Hepatocyte (in vitro differentiated cells): ENCODE results near the gene MYH11. TPM values are rescaled to one million over a fixed set of nuclear protein-coding genes. Genes with fewer than 3 reads are reported as not detected.

Experiments
- DNase-seq: peaks from one replicate; pipeline ENCODE4 v3.0.0-alpha.2; 2016; ENCODE audit warnings: low spot score
- H2AFZ ChIP-seq: fragments of 200-600 bp; sonication (generic); 2 replicates; pipeline ENCODE4 v1.6.0; 2016; ENCODE audit warnings: antibody characterized with exemption, mild to moderate bottlenecking
- H3K27ac ChIP-seq: fragments of 200-600 bp; sonication (generic); 2 replicates; pipeline ENCODE4 v1.5.1; 2016; ENCODE audit warnings: mild to moderate bottlenecking
- H3K27me3 ChIP-seq: fragments of 200-600 bp; sonication (generic); 2 replicates; pipeline ENCODE4 v1.6.1; 2016
- H3K36me3 ChIP-seq: fragments of 200-600 bp; sonication (generic); replicated peaks from 2 replicates; pipeline ENCODE4 v1.5.1; 2016; ENCODE audit warnings: low read depth; ENCODE audit not compliant: insufficient read depth
- H3K4me1 ChIP-seq: fragments of 200-600 bp; sonication (generic); 2 replicates; pipeline ENCODE4 v1.5.1; 2016; ENCODE audit warnings: mild to moderate bottlenecking, moderate library complexity; ENCODE audit not compliant: insufficient read depth
- H3K4me2 ChIP-seq: fragments of 200-600 bp; sonication (generic); 2 replicates; pipeline ENCODE4 v1.6.0; 2016
- H3K4me3 ChIP-seq: fragments of 200-600 bp; sonication (generic); 2 replicates; pipeline ENCODE4 v1.5.1; 2016; ENCODE audit warnings: mild to moderate bottlenecking
- H3K79me2 ChIP-seq: fragments of 200-600 bp; sonication (generic); 2 replicates; pipeline ENCODE4 v1.6.0; 2017; ENCODE audit warnings: mild to moderate bottlenecking
- H3K9me2 ChIP-seq: fragments of 200-600 bp; sonication (generic); replicated peaks from 2 replicates; pipeline ENCODE4 v1.6.0; 2017; ENCODE audit warnings: mild to moderate bottlenecking; ENCODE audit not compliant: insufficient read depth
- H3K9me3 ChIP-seq: fragments of 200-600 bp; sonication (generic); 2 replicates; pipeline ENCODE4 v1.5.1; 2016; ENCODE audit warnings: low read depth, mild to moderate bottlenecking
- H4K20me1 ChIP-seq: fragments of 200-600 bp; sonication (generic); 2 replicates; pipeline ENCODE4 v1.6.0; 2016; ENCODE audit warnings: mild to moderate bottlenecking; ENCODE audit not compliant: insufficient read depth, poor library complexity, severe bottlenecking
- EZH2 ChIP-seq: fragments of 200-600 bp; sonication (generic); IDR thresholded peaks from 2 replicates; pipeline ENCODE4 v1.6.1; 2016; ENCODE audit warnings: antibody characterized with exemption, mild to moderate bottlenecking, borderline replicate concordance
- EZH2phosphoT487 ChIP-seq: fragments of 200-600 bp; sonication (generic); IDR thresholded peaks from one replicate; pipeline ENCODE4 v1.6.1; 2018; ENCODE audit warnings: antibody characterized with exemption, mild to moderate bottlenecking, low read depth, moderate library complexity; ENCODE audit not compliant: unreplicated experiment, severe bottlenecking
- WGBS: methylation state at CpG from one replicate; pipeline ENCODE4 v1.1.6; 2016; ENCODE audit warnings: low lambda C conversion rate; ENCODE audit errors: missing lambda C conversion rate; 5-methylcytosine and 5-hydroxymethylcytosine counted together
- polyA plus RNA-seq: library from polyadenylated mRNA; unstranded; fragments of >200 nt; fragmentation: Nextera tagmentation; extraction: Ambion mirVana; gene quantifications from 2 replicates; pipeline ENCODE4 v1.2.1, GENCODE V29; 2016
- total RNA-seq: library from RNA; depleted of rRNA; stranded (reverse); fragments of >200 nt; gene quantifications from 2 replicates; pipeline ENCODE4 v1.2.3, GENCODE V29; 2014
- TF ChIP-seq, protein P1 (sequence below): fragments of 200-600 bp; sonication (generic); IDR thresholded peaks from 2 replicates; pipeline ENCODE4 v1.5.1; 2016; ENCODE audit warnings: antibody characterized with exemption, mild to moderate bottlenecking; ENCODE audit not compliant: poor library complexity

Gene MYH11
- total and polyA plus RNA-seq, 2 experiments from 2014 or later, result 0.59 to 5.9 TPM

- TF ChIP-seq EZH2phosphoT487, result no peak
- no peak for TF ChIP-seq EZH2
- TF ChIP-seq, protein P1, sequence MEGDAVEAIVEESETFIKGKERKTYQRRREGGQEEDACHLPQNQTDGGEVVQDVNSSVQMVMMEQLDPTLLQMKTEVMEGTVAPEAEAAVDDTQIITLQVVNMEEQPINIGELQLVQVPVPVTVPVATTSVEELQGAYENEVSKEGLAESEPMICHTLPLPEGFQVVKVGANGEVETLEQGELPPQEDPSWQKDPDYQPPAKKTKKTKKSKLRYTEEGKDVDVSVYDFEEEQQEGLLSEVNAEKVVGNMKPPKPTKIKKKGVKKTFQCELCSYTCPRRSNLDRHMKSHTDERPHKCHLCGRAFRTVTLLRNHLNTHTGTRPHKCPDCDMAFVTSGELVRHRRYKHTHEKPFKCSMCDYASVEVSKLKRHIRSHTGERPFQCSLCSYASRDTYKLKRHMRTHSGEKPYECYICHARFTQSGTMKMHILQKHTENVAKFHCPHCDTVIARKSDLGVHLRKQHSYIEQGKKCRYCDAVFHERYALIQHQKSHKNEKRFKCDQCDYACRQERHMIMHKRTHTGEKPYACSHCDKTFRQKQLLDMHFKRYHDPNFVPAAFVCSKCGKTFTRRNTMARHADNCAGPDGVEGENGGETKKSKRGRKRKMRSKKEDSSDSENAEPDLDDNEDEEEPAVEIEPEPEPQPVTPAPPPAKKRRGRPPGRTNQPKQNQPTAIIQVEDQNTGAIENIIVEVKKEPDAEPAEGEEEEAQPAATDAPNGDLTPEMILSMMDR, result no peak
- Histone ChIP-seq H3K4me1 (peaks cover 6% of the 10 kb centered on the region), H4K20me1 (no peaks in the 10 kb centered on the region), H3K9me3 (no peaks in the 10 kb centered on the region), H3K36me3 (no peaks in the 10 kb centered on the region), H3K4me3 (no peak overlapping the region), H3K27me3 (no peaks in the 10 kb centered on the region), H3K79me2 (peaks cover 45% of the 10 kb centered on the region), H3K27ac (no peak overlapping the region), H3K4me2 (no peak overlapping the region), H3K9me2 (no peaks in the 10 kb centered on the region), H2AFZ (no peak overlapping the region)
- no peak for DNase-seq
- 46% methylated on average over 1 of the region's 1 CpG for WGBS
Measured at GRCh38 chr16:15886078-15886477, 29.2 kb upstream of the MYH11 start.

GRCh38 chr16:15885560-15886001 lies 28.8 kb upstream of the MYH11 start:
- no peak for DNase-seq
- Histone ChIP-seq H3K9me3 (no peaks in the 10 kb centered on the region), H4K20me1 (no peaks in the 10 kb centered on the region), H3K27me3 (no peaks in the 10 kb centered on the region), H3K9me2 (no peaks in the 10 kb centered on the region), H3K4me3 (no peak overlapping the region), H3K79me2 (peaks cover 45% of the 10 kb centered on the region), H3K27ac (no peak overlapping the region), H3K4me1 (peaks cover 6% of the 10 kb centered on the region), H3K4me2 (no peak overlapping the region), H2AFZ (no peak overlapping the region), H3K36me3 (no peaks in the 10 kb centered on the region)
- TF ChIP-seq EZH2phosphoT487 (no peak), EZH2 (no peak)
- TF ChIP-seq, protein P1, result no peak
- 96% methylated on average over 5 of the region's 5 CpGs for WGBS

- Histone ChIP-seq H3K36me3 (no peaks in the 10 kb centered on the region), H2AFZ (no peak overlapping the region), H3K4me3 (no peak overlapping the region), H3K4me1 (peaks cover 5% of the 10 kb centered on the region), H4K20me1 (no peaks in the 10 kb centered on the region), H3K9me3 (no peaks in the 10 kb centered on the region), H3K4me2 (no peak overlapping the region), H3K79me2 (peaks cover 42% of the 10 kb centered on the region), H3K27me3 (no peaks in the 10 kb centered on the region), H3K9me2 (no peaks in the 10 kb centered on the region), H3K27ac (no peak overlapping the region)
- TF ChIP-seq EZH2phosphoT487 (no peak), EZH2 (no peak)
- TF ChIP-seq, protein P1, result no peak
- 74% methylated on average over 3 of the region's 3 CpGs for WGBS
- DNase-seq, result no peak
Measured at GRCh38 chr16:15882563-15882962, 25.7 kb upstream of the MYH11 start.

DNA sequence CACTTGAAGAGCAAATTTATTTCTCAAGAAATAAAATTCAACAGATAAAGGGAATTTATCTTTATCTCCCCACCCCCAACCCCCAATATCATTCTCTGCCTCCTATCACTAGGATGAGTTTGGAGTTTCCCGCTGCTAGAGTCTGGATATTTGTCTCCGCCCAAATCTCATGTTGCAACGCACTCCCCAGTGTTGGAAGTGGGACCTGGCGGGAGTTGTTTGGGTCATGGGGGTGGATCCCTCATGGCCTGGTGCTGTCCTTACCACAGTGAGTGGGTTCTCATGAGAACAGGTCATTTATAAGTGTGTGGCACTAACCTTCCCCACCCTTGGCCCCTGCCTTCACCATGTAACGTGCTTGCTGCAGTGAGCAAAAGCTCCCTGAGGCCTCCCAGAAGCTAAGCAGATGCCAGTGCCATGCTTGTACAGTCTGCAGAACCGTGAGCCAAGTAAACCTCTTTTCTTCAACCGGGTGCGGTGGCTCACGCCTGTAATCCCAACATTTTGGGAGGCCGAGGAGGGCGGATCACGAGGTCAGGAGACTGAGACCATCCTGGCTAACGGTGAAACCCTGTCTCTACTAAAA lies 25.1 kb upstream of the MYH11 start:
- no peak for DNase-seq
- TF ChIP-seq EZH2phosphoT487 (no peak), EZH2 (no peak)
- TF ChIP-seq, protein P1, result no peak
- Histone ChIP-seq H3K4me3 (no peak overlapping the region), H3K9me3 (no peaks in the 10 kb centered on the region), H3K4me2 (no peak overlapping the region), H3K27ac (no peak overlapping the region), H3K27me3 (no peaks in the 10 kb centered on the region), H4K20me1 (no peaks in the 10 kb centered on the region), H2AFZ (no peak overlapping the region), H3K4me1 (no peaks in the 10 kb centered on the region), H3K36me3 (no peaks in the 10 kb centered on the region), H3K79me2 (peaks cover 36% of the 10 kb centered on the region), H3K9me2 (no peaks in the 10 kb centered on the region)
- WGBS, result 93% methylated on average over 13 of the region's 13 CpGs
